GM18520 (cell line): ENCODE measurements around the gene RPL29.

Experiments
- ATAC-seq: cut with Tn5 transposase; IDR thresholded peaks from one replicate; pipeline ENCODE4 v1.9.1; 2021; ENCODE audit not compliant: unreplicated experiment

Gene RPL29

DNA sequence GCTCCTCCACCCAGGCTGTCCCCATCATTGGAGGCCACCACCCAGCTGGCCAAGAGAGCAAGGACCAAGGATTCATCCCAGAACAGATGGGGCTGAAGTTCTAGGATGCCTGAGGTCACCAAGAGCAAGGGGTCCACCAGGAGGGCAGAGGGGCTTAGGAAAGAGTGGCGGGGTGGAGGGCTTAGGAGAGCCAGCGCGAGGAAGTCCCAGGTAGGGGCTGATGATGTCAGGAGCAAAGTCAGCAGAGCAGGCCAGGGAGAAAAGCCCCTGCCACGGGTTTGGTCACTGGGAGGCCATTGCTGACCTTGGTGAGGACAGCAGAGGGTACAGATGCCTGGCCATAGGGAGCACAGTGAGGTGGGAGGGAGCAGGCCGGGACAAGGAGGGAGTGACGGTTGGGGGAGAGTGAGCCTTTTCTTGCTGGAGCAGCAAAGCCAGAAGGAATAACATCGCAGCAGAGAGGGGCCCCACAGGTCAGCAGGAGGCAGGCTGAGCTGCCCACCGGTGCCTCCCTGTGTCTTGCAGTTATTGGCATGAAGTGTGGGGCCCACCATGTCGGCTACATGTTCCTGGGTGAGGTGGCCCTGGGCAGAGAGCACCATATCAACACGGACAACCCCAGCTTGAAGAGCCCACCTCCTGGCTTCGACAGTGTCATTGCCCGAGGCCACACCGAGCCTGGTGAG is 48.3 kb downstream of the RPL29 start:
- no peak for ATAC-seq

DNA sequence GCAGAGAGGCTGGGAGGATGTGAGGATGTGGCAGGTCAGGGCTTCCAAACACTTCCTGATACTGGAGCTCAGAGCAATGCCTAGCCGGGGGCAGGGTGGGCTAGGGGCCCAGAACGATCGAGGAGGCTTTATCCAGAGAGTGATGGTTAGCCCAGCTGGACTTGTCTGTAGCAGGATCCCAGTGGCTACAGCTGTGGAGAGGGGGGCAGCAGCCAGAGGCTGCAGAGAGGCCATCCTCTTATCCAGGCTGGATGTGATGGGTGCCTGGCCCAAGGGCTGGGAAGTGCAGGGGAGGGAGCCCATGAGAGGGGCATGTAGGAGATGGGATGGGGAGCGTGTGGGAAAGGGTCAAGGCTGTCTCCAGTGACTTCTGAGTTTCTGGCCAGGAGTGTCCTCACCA is 48.9 kb downstream of the RPL29 start:
- ATAC-seq = no peak

DNA sequence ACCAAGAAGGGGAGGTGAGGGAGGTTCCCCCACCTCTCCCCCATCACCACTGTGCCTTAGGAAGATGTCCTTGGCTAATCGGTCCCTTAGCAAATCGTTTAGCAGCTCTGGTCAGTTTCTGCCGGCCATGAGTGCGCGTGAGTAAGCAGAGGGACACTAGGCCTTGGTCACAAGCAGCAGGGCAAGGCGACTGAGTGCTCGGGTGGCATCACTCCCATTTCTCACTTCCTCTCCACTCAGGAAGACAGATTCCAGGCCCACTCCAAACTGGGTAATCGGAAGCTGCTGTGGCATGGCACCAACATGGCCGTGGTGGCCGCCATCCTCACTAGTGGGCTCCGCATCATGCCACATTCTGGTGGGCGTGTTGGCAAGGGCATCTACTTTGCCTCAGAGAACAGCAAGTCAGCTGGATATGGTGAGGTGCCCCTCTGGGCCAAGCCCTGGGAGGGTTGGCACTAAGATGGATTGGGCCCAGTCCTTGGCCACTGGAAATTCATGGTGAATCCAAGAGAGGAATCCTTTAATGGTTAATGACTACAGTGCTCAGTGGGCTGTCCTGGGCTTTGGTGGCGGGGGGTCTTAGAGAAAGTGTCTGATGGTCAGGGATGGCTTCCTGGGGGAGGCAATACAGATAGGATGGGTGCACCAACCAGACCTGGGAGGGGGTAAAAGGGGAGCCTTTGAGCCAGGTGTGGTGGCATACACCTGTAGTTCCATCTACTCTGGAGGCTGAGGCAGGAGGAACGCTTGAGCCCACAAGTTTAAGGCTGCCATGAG is 49.6 kb downstream of the RPL29 start:
- ATAC-seq = no peak

DNA sequence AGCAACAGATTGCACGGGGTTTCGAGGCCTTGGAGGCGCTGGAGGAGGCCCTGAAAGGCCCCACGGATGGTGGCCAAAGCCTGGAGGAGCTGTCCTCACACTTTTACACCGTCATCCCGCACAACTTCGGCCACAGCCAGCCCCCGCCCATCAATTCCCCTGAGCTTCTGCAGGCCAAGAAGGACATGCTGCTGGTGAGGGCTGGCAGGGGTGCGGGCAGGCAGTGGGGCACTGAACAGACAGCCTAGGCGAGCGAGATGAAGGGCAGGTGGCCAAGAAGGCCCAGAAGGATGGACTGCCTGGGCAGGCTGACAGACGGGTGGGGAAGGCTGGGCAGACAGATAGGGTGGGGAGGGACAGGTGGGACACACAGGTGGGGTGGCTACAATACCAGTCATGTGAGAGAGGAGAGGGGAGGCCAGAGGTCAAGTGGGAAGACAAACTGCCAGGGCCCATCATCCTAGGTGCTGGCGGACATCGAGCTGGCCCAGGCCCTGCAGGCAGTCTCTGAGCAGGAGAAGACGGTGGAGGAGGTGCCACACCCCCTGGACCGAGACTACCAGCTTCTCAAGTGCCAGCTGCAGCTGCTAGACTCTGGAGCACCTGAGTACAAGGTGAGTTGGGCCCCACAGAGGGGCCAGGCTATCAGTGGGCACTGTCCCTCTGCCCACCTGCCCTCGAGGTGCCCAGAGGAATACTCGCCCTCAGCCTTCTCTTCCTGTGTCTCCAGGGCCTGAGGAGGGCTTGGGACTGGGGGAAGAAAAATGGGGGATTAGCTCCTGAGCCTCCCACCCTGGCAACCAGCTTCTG is 50.5 kb downstream of the RPL29 start:
- ATAC-seq = no peak

DNA sequence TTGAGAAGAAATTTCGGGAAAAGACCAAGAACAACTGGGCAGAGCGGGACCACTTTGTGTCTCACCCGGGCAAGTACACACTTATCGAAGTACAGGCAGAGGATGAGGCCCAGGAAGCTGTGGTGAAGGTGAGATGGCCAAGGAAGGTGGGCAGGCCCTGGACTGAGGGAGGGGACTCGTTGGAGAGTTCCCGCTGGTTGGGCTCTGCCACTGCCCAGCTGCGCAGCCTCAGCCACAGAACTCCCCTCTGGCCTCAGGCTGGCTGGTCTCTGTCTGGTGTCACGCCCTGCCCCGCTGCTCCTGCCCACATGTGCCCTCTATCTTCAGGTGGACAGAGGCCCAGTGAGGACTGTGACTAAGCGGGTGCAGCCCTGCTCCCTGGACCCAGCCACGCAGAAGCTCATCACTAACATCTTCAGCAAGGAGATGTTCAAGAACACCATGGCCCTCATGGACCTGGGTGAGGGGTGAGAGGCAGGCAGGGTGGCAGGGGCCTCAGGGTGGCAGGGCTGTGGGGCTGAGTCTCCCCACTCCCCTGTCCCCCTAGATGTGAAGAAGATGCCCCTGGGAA is 51.2 kb downstream of the RPL29 start:
- no peak for ATAC-seq
